ENCODE results near the gene RAPGEF4. TPM values are rescaled to one million over a fixed set of nuclear protein-coding genes. Genes with fewer than 3 reads are reported as not detected.

Gene RAPGEF4
- total and polyA plus RNA-seq, 9 of the 15 experiments (the other 6 are each of a cell fraction or from before 2014, with no cell fraction given), result 0.04 to 0.33 (median 0.13) TPM; not detected in 6

- no peak for TF ChIP-seq PHF21A (IDR thresholded peaks at IDR 0.05; ENCODE audit: borderline replicate concordance, low read depth)
- no peak for TF ChIP-seq TRIM25 (IDR thresholded peaks at IDR 0.05; ENCODE audit: borderline replicate concordance)
- no peak for TF ChIP-seq NKRF (IDR thresholded peaks at IDR 0.05; ENCODE audit: borderline replicate concordance)
- TF ChIP-seq ZNF23 (CRISPR knock-in tag; IDR thresholded peaks at IDR 0.05), result no peak
- no peak for TF ChIP-seq ZNF224 (CRISPR knock-in tag; IDR thresholded peaks at IDR 0.05)
- TF ChIP-seq MTF1 (CRISPR knock-in tag; IDR thresholded peaks at IDR 0.05; ENCODE audit: borderline replicate concordance), result no peak
- no peak for TF ChIP-seq E2F6 (IDR thresholded peaks at IDR 0.05; ENCODE audit: borderline replicate concordance in 1 of 2, extremely low read depth in 1 of 2, insufficient read depth in 1 of 2, insufficient read length in 1 of 2, low read depth in 1 of 2, low read length in 1 of 2, poor library complexity in 1 of 2, severe bottlenecking in 1 of 2)
- TF ChIP-seq MCM7 (IDR thresholded peaks at IDR 0.05), result no peak
- no peak for TF ChIP-seq DLX4 (CRISPR knock-in tag; IDR thresholded peaks at IDR 0.05)
- TF ChIP-seq ZBED1 (IDR thresholded peaks at IDR 0.05), result no peak
- no peak for TF ChIP-seq ZNF140 (CRISPR knock-in tag; IDR thresholded peaks at IDR 0.05)
Measured at GRCh38 chr2:172969609-172970008, 234.0 kb downstream of the RAPGEF4 start (continued).

Measured in K562 (cell line).